ENCODE results near the gene KDM6B. TPM values are rescaled to one million over a fixed set of nuclear protein-coding genes. Genes with fewer than 3 reads are reported as not detected.
"Not testable (repeated sequence)": the region's sequence is repeated elsewhere in the genome, so short reads cannot be mapped to it uniquely, and the experiment has no call there.

Gene KDM6B
- total RNA-seq, 1 donor from 2014 or later, result 48.3 TPM

DNA sequence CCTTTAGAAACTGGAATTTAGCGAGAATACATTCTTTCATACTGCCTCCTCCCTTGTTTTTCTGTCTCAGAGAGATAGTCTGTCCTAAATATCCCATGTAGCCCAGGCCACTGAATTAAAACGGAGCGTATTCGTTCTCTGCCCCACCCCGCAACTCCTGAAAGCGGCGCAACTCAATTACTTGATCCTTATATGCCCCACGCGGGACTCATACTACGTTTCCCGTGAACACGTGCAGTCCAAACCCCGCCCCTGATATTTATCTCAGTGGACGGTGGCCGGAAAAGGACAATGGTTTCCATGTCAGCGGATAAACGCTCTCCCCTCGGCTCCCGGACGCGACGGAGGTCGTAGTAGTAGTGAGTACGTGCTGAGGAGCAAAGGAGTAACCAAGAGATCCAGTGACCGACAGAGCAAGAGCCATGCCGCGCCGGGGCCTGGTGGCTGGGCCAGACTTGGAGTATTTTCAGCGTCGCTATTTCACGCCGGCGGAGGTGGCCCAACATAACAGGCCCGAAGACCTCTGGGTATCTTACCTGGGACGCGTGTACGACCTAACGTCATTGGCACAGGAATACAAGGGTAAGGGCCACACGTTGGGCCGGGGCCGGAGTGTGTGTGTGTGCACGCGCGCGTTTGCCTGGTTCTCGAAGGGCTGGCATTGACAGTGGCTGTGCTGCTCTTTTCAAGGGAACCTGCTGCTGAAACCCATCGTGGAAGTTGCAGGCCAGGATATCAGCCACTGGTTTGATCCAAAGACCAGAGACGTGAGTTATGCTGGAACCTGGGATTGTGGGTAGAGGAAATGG is 23.9 kb downstream of the KDM6B start, which contains the start of gene CYB5D1:
CYB5D1 (plus strand) TSS at position 291 of the 809 bp plus-strand sequence; CDS start at position 423, 132 bp downstream.
- Histone ChIP-seq H3K27ac (peak within 1 kb of the TSS; percentile 89), H3K4me3 (peak within 1 kb of the TSS; percentile 73), H3K36me3 (peaks cover 13% of the 10 kb centered on the region), H3K27me3 (no peaks in the 10 kb centered on the region), H3K4me1 (peaks cover 26% of the 10 kb centered on the region), H3K9me3 (no peaks in the 10 kb centered on the region)
- TF ChIP-seq, protein P1, sequence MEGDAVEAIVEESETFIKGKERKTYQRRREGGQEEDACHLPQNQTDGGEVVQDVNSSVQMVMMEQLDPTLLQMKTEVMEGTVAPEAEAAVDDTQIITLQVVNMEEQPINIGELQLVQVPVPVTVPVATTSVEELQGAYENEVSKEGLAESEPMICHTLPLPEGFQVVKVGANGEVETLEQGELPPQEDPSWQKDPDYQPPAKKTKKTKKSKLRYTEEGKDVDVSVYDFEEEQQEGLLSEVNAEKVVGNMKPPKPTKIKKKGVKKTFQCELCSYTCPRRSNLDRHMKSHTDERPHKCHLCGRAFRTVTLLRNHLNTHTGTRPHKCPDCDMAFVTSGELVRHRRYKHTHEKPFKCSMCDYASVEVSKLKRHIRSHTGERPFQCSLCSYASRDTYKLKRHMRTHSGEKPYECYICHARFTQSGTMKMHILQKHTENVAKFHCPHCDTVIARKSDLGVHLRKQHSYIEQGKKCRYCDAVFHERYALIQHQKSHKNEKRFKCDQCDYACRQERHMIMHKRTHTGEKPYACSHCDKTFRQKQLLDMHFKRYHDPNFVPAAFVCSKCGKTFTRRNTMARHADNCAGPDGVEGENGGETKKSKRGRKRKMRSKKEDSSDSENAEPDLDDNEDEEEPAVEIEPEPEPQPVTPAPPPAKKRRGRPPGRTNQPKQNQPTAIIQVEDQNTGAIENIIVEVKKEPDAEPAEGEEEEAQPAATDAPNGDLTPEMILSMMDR (IDR thresholded peaks at IDR 0.05), result no peak
- peak; percentile 91 for DNase-seq
- intact Hi-C loops (cut with DNase I), result no loop called here
- ATAC-seq, result peak; percentile 69

DNA sequence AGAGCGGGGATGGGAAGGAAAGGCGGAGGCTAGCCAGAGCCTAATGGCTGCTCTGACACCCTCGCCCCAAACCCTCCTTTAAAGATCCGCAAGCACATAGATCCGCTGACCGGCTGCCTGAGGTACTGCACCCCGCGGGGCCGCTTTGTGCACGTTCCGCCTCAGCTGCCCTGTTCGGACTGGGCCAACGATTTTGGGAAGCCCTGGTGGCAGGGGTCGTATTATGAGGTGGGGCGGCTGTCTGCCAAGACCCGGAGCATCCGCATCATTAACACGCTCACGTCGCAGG is 24.4 kb downstream of the KDM6B start:
- TF ChIP-seq, protein P1 (IDR thresholded peaks at IDR 0.05), result peak; percentile 38
- no peaks in the 10 kb centered on the region for H3K9me3 ChIP-seq
- intact Hi-C loops (cut with DNase I), result no loop called here
- H3K4me3 ChIP-seq, result peak overlapping the region; percentile 73
- no peaks in the 10 kb centered on the region for H3K27me3 ChIP-seq
- H3K36me3 ChIP-seq, result peaks cover 9% of the 10 kb centered on the region
- ATAC-seq (no peak), DNase-seq (peak; percentile 72)
- H3K27ac ChIP-seq, result peak overlapping the region; percentile 89
- peaks cover 31% of the 10 kb centered on the region for H3K4me1 ChIP-seq

DNA sequence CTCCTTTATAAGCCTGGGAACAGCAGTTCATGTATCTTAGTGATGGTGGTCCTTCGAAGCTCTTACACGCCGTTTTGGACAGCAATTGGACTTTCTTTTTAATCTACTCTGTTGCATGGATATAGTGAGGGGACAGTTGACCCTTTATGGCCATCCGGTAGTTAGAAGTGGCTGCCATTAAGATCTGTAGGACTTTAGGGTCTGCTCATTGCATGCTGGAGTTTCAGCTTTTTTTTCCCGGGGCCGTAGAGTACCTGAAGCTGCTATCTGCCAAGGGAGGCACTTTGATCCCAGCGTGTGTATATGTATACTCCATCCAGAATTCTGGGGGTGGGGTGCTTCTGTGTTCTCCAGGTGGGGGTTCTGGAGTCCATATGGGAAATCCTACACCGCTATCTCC is 25.0 kb downstream of the KDM6B start:
- Histone ChIP-seq H3K4me1 (peaks cover 31% of the 10 kb centered on the region), H3K9me3 (no peaks in the 10 kb centered on the region), H3K36me3 (peaks cover 5% of the 10 kb centered on the region), H3K27me3 (no peaks in the 10 kb centered on the region), H3K27ac (peak overlapping the region; percentile 89), H3K4me3 (no peak overlapping the region)
- intact Hi-C loops (cut with DNase I), result no loop called here
- DNase-seq (no peak), ATAC-seq (no peak)
- TF ChIP-seq, protein P1 (IDR thresholded peaks at IDR 0.05), result no peak

DNA sequence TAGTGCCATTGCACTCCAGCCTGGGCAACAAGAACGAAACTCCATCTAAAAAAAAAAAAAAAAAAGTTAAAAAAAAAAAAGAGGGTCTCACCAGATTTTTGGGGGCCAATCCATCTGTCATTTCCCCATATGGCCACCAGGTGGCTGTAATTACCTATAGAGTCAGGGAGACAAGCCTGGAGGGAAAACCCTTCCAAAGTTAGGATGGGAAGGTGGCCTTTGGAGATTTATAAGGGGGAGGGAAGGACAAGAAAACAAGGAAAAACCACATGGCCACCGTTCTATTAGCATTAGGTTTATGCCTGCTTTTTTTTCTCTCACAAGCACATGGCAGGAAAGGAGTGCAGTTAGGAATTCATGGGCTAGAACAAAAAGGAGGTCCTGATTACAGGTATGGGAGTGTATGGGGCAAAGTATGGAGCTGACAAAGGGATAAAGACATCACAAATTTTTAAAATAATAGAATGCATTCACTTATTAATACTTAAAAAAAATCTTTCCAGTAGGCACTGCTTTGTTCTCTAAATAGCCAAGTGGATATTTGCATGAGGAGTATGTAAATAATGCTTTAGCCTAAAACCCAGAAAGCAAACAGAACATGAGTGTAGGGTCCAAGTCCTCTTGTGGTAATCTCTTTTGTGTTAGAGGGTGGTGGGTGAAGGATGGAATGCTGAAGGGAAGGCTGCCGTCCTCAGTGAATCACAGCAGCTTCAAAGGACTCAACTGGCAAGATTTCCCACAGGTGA is 28.8 kb downstream of the KDM6B start:
- Histone ChIP-seq H3K4me1 (peaks cover 22% of the 10 kb centered on the region), H3K4me3 (no peak overlapping the region), H3K27ac (no peak overlapping the region), H3K36me3 (peaks cover 5% of the 10 kb centered on the region), H3K27me3 (no peaks in the 10 kb centered on the region), H3K9me3 (no peaks in the 10 kb centered on the region)
- TF ChIP-seq, protein P1 (IDR thresholded peaks at IDR 0.05), result peak; percentile 85
- ATAC-seq (no peak), DNase-seq (no peak)
- intact Hi-C loops (cut with DNase I), result loop anchor here (5.0 kb wide), 1 partner anchor 129 kb away; no protein-coding TSS in a partner anchor

DNA sequence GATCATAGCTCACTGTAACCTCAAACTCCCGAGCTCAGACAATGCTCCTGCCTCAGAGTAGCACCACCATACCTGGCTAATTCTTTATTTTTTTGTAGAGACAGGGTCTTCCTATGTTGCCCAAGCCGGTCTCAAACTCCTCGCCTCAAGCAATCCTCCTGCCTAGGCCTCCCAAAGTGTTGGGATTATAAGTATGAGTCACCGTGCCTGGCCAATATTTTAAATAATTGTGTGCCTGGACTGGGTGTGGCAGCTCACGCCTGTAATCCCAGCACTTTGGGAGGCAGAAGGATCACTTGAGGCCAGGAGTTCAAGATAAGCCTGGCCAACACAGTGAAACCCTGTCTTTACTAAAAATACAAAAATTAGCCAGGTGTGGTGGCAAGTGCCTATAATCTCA is 30.4 kb downstream of the KDM6B start:
- not testable (repeated sequence) for DNase-seq, H3K36me3 ChIP-seq, H3K9me3 ChIP-seq, ATAC-seq, H3K27me3 ChIP-seq, H3K4me3 ChIP-seq, H3K27ac ChIP-seq
- peaks cover 13% of the 10 kb centered on the region for H3K4me1 ChIP-seq
- intact Hi-C loops (cut with DNase I), result loop anchor here (5.0 kb wide), 1 partner anchor 128 kb away; no protein-coding TSS in a partner anchor

Data from upper lobe of right lung (tissue), 1 donor.